GM19328 (cell line): ENCODE results near the gene SH2D4B.

ENCODE experiments used
- ATAC-seq: cut with Tn5 transposase; IDR thresholded peaks from one replicate; pipeline ENCODE4 v1.9.1; 2021; ENCODE audit warnings: mild to moderate bottlenecking, moderate library complexity; ENCODE audit not compliant: unreplicated experiment

The SH2D4B gene

DNA sequence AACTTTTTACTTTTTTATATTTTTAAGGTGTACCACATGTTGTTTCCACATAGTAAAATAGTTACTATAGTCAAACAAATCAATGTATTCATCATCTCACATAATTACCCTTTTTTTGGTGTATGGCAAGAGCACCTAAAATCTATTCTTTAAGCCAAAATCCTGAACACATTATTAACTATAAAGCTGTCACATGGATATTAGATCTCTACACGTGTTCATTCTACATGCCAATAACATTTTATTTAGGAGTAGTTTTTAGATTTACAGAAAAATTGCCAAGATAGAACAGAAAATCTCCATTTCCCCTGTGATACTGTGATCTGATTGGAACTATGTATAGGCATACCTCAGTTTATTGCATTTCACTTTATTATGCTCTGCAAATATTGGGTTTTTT lies 137.1 kb downstream of the SH2D4B start:
- ATAC-seq = no peak

DNA sequence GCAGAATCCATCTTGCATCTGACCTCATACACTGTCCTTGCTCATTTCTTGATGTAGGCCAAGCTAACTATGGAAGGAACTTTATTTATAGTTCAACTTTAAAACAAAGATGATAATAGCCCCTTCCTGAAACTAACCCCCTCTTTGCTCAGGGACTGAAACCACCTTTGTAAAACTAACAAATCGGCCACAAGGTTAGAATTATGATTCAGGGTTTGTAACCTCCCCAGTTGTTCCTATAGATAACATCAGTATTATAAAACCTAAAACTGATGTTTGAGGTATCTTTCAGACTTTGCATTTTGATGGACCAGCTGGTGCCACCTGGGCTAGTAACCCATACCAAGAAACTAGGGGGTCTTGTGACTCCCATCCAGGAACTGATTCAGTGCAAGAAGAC lies 143.4 kb downstream of the SH2D4B start:
- ATAC-seq = no peak

DNA sequence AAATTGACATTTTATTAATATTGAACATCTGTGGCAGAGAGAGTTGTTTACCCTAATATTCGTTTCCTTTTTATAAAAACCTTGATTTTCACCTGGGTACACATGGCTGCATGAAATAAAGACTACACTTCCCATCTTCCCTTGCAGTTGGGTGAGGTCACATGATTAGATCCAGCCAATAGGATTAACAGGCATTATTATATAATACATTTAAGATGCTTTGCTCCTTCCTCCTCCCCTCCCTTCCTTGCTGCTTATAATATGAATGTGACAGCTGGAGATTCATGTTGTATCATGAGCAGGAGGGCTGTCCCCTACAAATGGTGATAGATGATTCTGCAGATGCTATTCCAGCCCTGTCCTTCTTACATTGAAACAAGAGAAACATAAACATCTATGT lies 146.6 kb downstream of the SH2D4B start:
- ATAC-seq = peak; percentile 65

DNA sequence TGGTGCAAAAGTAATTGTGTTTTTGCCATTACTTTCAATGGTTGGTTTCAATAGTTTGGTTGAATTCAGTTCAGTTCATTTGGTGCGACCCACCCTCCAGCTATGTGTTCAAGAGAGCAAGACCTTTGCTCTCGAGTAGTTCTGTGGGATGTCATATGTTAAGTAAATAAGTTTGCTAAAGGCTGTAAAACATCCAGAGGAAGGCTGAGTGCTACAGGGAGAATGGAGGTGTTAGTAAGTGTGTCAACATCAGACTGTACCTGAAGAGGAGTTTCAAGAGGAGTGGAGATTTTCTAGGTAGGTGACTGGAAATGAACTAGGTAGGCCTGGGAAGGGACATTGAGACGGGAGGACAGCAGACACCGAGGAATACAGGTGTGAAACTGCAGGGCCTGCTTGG lies 147.7 kb downstream of the SH2D4B start:
- no peak for ATAC-seq

- ATAC-seq = no peak
Measured at GRCh38 chr10:80686734-80687475, 149.2 kb downstream of the SH2D4B start.

DNA sequence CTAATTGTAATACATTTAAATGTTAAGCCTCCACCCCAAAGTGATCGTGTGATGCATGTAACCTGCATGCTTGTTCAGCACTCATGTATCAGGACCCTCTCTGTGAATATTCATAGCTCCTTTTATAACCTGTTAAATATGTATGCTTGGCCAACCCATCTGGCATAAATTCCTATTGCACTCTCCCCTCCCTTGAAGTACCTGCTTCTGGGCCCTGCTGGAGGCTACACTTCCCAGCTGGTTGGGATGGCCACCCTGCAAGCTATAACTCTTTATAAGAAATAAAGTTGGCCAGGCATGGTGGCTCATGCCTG lies 149.7 kb downstream of the SH2D4B start:
- ATAC-seq = no peak

DNA sequence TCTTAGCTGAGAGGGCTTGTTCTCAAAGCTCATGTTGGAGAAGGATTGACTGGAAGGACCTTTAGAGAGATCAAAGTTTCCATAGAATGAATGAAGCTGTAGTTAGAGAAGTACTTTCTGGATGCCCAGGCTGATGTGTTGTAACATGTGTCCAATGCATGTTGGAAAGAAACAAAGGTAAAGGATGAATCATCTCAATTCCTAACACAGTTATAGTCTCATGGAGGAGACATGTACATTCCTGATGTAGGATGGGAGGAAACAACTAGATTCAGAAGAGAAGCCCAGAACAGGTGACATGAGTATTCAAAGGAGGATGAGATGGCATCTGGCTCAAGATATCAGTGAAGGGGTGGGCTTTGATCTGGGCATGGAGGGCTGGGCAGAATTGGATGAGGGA lies 152.7 kb downstream of the SH2D4B start:
- no peak for ATAC-seq

- ATAC-seq = no peak
Measured at GRCh38 chr10:80691441-80691840, 153.7 kb downstream of the SH2D4B start.

DNA sequence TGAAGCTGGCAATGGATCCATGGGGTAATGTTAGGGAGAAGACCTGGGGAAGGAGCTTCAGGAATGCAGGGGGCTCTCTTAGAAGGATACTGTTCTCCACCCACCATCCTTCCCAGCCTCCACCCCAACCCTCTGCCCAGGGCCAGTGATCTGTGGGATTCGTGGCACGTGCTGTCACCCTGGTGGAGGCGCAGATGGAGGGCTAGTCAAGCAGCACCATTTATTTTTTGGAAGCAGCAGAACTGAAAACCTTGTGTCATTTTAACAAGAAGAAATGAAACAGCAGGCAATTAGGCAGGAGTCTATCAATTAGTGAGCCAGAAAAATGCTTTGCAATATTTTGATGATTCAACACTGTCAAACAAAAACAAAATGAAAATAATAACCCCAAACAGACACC lies 155.9 kb downstream of the SH2D4B start:
- no peak for ATAC-seq

GRCh38 chr10:80694930-80695329 lies 157.2 kb downstream of the SH2D4B start:
- no peak for ATAC-seq
